NCI-H1105 (cell line): ENCODE data around the gene TRIOBP.

Experiments
- DNase-seq: peaks from one replicate; lab custom pipeline; 2025; lab: John Stamatoyannopoulos, UW

Gene TRIOBP

GRCh38 chr22:37804881-37805809, 108.3 kb downstream of the TRIOBP start:
- DNase-seq = peak; percentile 62

DNA sequence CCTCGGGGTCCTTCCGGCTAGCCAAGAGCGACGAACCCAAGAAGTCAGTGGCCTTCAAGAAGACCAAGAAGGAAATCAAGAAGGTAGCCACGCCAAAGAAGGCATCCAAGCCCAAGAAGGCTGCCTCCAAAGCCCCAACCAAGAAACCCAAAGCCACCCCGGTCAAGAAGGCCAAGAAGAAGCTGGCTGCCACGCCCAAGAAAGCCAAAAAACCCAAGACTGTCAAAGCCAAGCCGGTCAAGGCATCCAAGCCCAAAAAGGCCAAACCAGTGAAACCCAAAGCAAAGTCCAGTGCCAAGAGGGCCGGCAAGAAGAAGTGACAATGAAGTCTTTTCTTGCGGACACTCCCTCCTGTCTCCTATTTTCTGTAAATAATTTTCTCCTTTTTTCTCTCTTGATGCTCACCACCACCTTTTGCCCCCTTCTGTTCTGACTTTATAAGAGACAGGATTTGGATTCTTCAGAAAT, 109.0 kb downstream of the TRIOBP start:
- DNase-seq = no peak

- no peak for DNase-seq
These were observed 109.8 kb downstream of the TRIOBP start for GRCh38 chr22:37806409-37807333.

- DNase-seq = peak; percentile 93
These were observed 110.8 kb downstream of the TRIOBP start, which contains the start of gene GCAT for GRCh38 chr22:37807410-37808293. TSS of gene GCAT (plus strand) at chr22:37807934. CDS start at chr22:37807968, 34 bp downstream.

GRCh38 chr22:37808294-37808657, 111.4 kb downstream of the TRIOBP start:
- DNase-seq = no peak

DNA sequence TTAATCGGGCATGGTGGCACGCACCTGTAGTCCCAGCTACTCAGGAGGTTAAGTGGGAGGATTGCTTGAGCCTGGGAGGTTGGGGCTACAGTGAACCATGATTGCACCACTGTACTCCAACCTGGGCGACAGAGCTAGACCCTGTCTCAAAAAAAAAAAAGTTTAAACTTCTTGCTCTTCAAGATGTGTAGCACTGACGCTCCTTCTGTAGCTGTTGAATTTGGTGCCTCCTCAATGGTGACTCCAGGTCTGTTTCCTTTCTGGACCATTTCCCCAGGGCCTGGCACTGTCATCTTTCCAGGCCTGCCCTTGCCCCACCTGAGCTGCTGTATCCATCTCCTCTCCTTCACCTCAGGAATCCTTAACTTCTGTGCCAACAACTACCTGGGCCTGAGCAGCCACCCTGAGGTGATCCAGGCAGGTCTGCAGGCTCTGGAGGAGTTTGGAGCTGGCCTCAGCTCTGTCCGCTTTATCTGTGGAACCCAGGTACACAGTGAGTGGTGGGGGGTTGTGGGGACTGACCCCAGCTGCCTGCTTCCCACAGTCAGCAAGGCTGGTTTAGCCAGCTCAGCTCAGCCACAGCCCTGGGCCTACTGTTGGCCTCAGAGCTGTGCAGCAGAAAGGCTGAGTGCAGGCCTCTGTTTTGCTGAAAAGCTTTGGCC, 113.0 kb downstream of the TRIOBP start:
- DNase-seq = no peak

DNA sequence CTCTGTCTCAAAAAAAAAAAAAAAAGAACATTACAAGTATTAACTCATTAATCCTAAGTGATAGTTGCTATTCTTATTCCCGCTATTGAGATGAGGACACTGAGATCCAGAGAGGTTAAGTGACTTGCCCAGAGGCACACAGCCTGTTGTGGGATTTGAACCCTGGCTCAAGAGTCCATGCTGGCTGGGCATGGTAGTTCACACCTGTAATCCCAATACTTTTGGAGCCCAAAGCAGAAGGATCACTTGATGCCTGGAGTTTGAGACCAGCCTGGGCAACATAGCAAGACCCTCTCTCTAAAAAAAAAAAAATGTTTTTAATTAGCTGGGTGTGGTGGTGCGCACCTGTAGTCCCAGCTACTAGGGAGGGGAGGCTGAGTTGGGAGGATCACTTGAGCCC, 115.0 kb downstream of the TRIOBP start:
- DNase-seq = no peak

- no peak for DNase-seq
These were observed 116.2 kb downstream of the TRIOBP start for GRCh38 chr22:37812869-37813678.

- no peak for DNase-seq
These were observed 118.7 kb downstream of the TRIOBP start for GRCh38 chr22:37815593-37815992.

- DNase-seq = no peak
These were observed 119.8 kb downstream of the TRIOBP start for GRCh38 chr22:37816543-37817180.

DNA sequence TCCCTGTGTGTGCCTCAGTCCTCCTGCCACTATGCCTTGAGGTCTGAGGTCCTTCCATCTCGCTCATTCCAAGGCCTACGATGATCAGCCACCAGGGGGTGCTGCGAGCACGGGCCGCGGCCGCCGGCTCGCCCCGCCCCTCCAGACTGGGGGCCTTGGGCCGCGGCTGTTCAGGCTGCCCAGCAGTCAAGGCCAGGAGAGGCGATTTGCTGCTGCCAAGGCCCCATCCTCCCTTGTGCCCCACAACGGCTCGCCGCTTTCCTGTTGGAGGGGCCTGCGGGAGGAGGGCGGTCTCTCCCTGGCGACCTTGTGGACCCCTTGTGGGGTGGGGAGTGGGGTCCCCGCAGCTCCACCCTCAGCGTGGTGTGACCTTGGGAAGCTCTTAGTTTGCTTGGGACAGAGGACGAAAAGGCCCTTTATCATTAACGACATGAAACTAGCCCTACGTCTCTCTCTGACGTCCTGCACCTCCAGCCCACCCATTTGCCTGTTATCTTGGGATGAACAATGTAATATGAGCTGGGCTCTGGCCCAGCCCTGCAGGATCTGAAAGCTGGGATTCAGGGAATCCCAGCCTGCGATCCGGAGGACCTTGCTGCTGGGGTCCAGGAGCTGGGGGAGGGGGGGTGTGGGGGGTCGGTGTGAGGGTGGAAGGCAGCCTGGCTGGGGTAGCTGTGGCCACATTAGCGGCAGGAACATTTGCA, 121.0 kb downstream of the TRIOBP start:
- peak; percentile 47 for DNase-seq

GRCh38 chr22:37818409-37819104, 121.7 kb downstream of the TRIOBP start:
- peak; percentile 38 for DNase-seq

DNA sequence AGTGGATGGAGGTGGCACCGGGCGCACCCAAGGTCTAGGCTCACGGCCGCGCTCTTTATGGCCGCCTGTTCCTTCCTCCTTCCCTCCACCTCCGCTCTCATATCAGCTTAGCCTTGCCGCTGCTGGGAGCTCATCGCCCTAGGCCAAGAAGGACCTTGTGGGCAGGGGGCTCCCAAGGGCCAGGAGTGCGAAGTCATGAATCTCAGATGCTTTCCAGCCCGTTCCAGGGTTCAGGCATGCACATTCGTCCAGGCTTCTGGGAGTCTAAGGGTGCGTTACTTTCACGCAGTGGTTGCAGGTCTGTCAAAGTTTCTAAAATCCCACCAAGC, 122.2 kb downstream of the TRIOBP start:
- no peak for DNase-seq

DNA sequence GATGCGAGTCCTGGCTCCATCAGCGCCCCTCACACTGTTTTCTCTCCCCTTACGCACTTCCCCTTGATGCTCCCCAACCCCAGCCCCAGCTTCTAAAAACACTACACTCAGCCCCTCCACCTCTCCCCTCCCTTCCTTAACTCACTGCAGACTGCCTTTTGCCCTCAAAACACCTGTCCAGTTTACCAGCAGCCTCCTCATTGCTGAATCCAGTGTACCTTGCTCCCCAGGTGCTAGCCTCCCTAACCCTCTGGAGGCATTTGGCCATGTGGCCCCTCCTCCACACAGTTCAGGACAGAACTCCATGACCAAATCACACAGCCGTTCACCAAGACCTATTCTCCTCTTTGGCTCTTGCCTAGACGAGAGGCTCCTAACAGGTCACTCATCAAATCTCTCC, 123.5 kb downstream of the TRIOBP start:
- DNase-seq = no peak

DNA sequence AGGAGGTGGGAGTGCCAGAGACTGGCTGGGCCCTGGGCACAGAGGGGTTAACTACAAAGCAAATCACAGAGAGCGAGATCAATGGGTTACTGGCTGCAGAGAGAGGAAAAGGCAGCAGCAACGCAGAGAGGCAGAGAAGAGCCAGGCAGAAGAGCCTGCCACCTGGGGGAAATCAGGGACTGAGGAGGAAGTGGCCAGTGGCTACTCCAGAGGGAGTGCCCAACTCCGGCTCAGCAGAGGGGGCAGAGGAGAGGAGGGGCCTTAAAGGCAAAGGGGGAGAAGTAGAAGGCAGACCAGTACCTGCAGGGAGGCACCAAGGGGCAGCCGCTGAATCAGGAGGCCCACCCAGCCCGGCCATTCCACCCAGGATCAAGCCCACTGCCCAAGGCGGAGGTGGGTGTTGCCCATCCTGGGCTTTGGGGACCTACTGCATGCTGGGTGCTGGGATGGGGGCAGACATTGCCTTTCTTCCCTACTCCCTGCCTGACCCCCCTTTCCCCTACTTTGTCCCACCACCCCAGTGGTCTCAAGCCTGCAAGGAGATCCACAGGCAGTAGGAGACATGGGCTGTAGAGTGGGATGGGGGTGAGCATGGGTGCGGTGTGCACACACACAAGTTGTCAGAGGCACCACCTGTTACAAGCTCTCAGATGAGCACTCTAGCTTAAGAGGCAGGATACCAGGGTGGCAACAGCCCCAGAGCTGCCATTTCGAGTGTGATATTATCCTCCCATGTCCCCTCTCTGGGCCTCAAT, 125.4 kb downstream of the TRIOBP start:
- no peak for DNase-seq

DNA sequence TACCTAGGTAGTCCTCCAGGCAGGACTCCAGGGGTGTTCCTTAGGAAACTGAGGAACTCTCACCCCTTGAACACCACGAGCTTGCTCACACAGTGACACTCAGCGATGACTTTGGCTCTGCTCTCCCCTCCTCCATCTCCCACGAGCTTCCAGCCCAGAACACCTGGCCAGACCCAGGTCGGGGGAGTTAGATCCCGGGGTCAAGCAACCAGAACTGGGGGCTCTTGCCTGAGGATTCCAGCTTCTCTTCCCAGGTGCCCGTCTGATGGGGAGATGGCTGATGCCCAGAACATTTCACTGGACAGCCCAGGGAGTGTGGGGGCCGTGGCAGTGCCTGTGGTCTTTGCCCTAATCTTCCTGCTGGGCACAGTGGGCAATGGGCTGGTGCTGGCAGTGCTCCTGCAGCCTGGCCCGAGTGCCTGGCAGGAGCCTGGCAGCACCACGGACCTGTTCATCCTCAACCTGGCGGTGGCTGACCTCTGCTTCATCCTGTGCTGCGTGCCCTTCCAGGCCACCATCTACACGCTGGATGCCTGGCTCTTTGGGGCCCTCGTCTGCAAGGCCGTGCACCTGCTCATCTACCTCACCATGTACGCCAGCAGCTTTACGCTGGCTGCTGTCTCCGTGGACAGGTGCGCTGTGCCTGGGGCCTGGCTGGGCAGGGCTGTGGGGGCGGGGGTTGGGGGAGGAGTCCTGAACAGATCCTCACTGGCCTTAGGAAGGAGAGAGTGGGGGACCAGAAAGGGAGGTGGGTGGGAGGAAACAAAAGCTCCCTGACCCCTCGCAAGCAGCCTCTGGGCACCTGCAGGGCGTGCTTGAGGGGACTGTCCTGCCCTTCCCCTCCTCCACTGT, 126.5 kb downstream of the TRIOBP start, which contains the start of gene GALR3:
Gene GALR3, plus strand, starts transcription at position 249 of the 852 bp plus-strand sequence. Its CDS starts 25 bp downstream, at position 274.
- DNase-seq = no peak
